Upper lobe of right lung (tissue), 1 donor: ENCODE data around the gene ADAMTS5. TPM values are rescaled to one million over a fixed set of nuclear protein-coding genes. Genes with fewer than 3 reads are reported as not detected.

Experiments used
- ATAC-seq: fragments of 200-7000 bp; cut with Tn5 transposase; one replicate; pipeline ENCODE4 v1.9.1; 2020; ENCODE audit warnings: mild to moderate bottlenecking, moderate library complexity
- DNase-seq: peaks from one replicate; pipeline ENCODE4 v3.0.0-alpha.2; 2020
- H3K27ac ChIP-seq: fragments of 200-600 bp; one replicate; pipeline ENCODE4 v1.8.0; 2022
- H3K27me3 ChIP-seq: fragments of 200-600 bp; one replicate; pipeline ENCODE4 v1.8.0; 2022; ENCODE audit warnings: mild to moderate bottlenecking
- H3K36me3 ChIP-seq: fragments of 200-600 bp; one replicate; pipeline ENCODE4 v1.8.0; 2022
- H3K4me1 ChIP-seq: fragments of 200-600 bp; one replicate; pipeline ENCODE4 v1.8.0; 2022
- H3K4me3 ChIP-seq: fragments of 200-600 bp; one replicate; pipeline ENCODE4 v1.8.0; 2022; ENCODE audit warnings: mild to moderate bottlenecking
- H3K9me3 ChIP-seq: fragments of 200-600 bp; one replicate; pipeline ENCODE4 v1.8.0; 2022
- intact Hi-C: fragments of 100-400 bp; cut with DNase I; formaldehyde crosslinking; loops from one replicate; pipeline ENCODE4 v1.11.0; 2022
- total RNA-seq: library from RNA; stranded (reverse); fragmentation: NEBNext Ultra II Directional; extraction: Animal tissue kit (Norgen Biotek cat#: 25700); gene quantifications from one replicate; pipeline ENCODE4 v1.2.1, GENCODE V29; 2021
- TF ChIP-seq, protein P1 (sequence below): fragments of 200-600 bp; IDR thresholded peaks from one replicate; pipeline ENCODE4 v1.8.0; 2022; ENCODE audit warnings: antibody characterized with exemption
- donor health status: DM: no; HTN: yes; CAD: no; lungs with severe emphysema.

ADAMTS5 gene
- total RNA-seq, 1 donor from 2014 or later = 3.2 TPM

GRCh38 chr21:26973226-26973625 lies 6.3 kb upstream of the ADAMTS5 start:
- H3K4me1 ChIP-seq = peaks cover under 1% of the 10 kb centered on the region
- no peak overlapping the region for H3K4me3 ChIP-seq
- H3K9me3 ChIP-seq = no peaks in the 10 kb centered on the region
- ATAC-seq (no peak), DNase-seq (no peak)
- intact Hi-C loops = no loop called here
- H3K27ac ChIP-seq = no peak overlapping the region
- peaks cover 7% of the 10 kb centered on the region for H3K27me3 ChIP-seq
- no peaks in the 10 kb centered on the region for H3K36me3 ChIP-seq
- TF ChIP-seq, protein P1, sequence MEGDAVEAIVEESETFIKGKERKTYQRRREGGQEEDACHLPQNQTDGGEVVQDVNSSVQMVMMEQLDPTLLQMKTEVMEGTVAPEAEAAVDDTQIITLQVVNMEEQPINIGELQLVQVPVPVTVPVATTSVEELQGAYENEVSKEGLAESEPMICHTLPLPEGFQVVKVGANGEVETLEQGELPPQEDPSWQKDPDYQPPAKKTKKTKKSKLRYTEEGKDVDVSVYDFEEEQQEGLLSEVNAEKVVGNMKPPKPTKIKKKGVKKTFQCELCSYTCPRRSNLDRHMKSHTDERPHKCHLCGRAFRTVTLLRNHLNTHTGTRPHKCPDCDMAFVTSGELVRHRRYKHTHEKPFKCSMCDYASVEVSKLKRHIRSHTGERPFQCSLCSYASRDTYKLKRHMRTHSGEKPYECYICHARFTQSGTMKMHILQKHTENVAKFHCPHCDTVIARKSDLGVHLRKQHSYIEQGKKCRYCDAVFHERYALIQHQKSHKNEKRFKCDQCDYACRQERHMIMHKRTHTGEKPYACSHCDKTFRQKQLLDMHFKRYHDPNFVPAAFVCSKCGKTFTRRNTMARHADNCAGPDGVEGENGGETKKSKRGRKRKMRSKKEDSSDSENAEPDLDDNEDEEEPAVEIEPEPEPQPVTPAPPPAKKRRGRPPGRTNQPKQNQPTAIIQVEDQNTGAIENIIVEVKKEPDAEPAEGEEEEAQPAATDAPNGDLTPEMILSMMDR = no peak

DNA sequence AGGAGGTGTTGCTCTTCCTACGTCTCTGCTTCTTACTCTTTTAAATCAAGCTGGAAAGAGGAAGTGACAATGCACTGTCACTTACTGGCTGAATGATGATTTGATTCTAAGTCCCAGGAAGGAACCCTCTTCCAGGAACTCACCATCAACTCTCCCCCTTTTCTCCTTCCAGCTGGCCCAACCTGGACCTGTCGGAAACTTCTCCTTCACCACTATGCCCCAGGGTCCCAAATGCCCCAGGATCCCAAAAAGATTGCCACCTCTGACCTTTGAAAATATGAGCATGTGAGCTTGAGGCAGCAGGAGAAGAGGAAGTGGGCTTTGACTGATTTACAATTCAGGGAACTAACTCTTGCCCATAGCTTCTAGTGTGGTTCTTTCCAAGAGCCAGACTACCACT lies 5.3 kb upstream of the ADAMTS5 start:
- ATAC-seq (peak; percentile 63), DNase-seq (no peak)
- Histone ChIP-seq H3K27ac (no peak overlapping the region), H3K9me3 (no peaks in the 10 kb centered on the region), H3K36me3 (no peaks in the 10 kb centered on the region), H3K4me1 (peaks cover 11% of the 10 kb centered on the region), H3K27me3 (peaks cover 15% of the 10 kb centered on the region), H3K4me3 (no peak overlapping the region)
- TF ChIP-seq, protein P1 = no peak
- intact Hi-C loops = no loop called here

GRCh38 chr21:26969971-26970725 lies 3.3 kb upstream of the ADAMTS5 start:
- ATAC-seq (no peak), DNase-seq (no peak)
- Histone ChIP-seq H3K27ac (no peak overlapping the region), H3K36me3 (no peaks in the 10 kb centered on the region), H3K27me3 (peaks cover 26% of the 10 kb centered on the region), H3K4me3 (no peak overlapping the region), H3K9me3 (no peaks in the 10 kb centered on the region), H3K4me1 (peaks cover 19% of the 10 kb centered on the region)
- TF ChIP-seq, protein P1 = no peak
- intact Hi-C loops = no loop called here

GRCh38 chr21:26966649-26967061 lies 233 bp downstream of the ADAMTS5 start:
- DNase-seq (no peak), ATAC-seq (peak; percentile 17)
- Histone ChIP-seq H3K27me3 (peaks cover 31% of the 10 kb centered on the region), H3K36me3 (no peaks in the 10 kb centered on the region), H3K27ac (no peak overlapping the region), H3K9me3 (no peaks in the 10 kb centered on the region), H3K4me3 (peak overlapping the region; percentile 55), H3K4me1 (peaks cover 19% of the 10 kb centered on the region)
- intact Hi-C loops = no loop called here
- TF ChIP-seq, protein P1 = no peak

GRCh38 chr21:26965907-26966581 lies 844 bp downstream of the ADAMTS5 start:
- Histone ChIP-seq H3K36me3 (no peaks in the 10 kb centered on the region), H3K4me3 (peak overlapping the region; percentile 55), H3K4me1 (peaks cover 19% of the 10 kb centered on the region), H3K9me3 (no peaks in the 10 kb centered on the region), H3K27ac (peak overlapping the region; percentile 17), H3K27me3 (peaks cover 31% of the 10 kb centered on the region)
- peak; percentile 59 for DNase-seq
- TF ChIP-seq, protein P1 = no peak
- intact Hi-C loops = no loop called here
- ATAC-seq = peak; percentile 15
